Activated CD4-positive, alpha-beta T cell treated with anti-CD3 and anti-CD28 coated beads, Interleukin-2, amount 50 U/mL, for 4 hours (primary cell): Measurements from ENCODE around the gene BTNL3.
"Not testable (repeated sequence)": the region's sequence is repeated elsewhere in the genome, so short reads cannot be mapped to it uniquely, and the experiment has no call there.

ENCODE experiments used
- DNase-seq, 2 experiments: peaks; one replicate each; pipeline ENCODE4 v3.0.0-alpha.2; 2020

Gene BTNL3

DNA sequence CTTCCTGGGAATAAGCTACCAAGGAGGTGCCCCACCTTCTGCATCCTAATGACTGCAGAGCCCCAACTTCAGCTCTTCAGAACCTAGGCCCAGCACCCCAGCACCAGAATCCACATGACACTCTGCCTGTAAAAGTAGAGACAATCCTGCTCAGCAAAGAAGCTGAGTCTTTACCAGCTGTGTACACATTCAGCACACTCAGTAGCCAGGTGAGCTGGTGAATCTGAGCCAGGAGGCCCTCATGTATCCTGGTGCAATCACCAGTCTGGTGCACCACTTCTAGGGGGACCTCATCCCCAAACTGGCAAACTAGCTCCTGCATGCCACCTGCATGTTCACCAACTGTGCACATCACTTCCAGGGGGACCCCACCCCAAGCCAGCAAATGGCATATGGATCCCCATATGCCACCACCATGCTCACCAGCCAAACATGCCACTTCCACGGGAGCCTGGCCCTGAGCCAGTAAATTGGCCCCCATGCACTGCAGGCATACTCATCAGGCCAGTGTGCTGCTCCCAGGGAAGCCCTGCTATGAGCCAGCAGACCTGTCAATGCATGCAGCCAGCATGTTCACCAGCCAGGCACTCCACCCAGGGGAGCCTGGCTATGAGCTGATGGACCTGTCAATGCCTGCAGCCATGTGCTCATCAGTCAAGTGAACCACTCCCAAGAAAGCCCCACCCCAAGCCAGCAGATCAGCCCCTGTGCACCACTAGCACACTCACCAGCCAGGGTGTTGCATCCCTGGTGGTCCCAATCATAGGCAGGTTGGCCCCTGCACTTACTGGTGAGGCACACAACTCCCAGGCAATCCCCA, 35.8 kb downstream of the BTNL3 start:
- no peak for DNase-seq

DNA sequence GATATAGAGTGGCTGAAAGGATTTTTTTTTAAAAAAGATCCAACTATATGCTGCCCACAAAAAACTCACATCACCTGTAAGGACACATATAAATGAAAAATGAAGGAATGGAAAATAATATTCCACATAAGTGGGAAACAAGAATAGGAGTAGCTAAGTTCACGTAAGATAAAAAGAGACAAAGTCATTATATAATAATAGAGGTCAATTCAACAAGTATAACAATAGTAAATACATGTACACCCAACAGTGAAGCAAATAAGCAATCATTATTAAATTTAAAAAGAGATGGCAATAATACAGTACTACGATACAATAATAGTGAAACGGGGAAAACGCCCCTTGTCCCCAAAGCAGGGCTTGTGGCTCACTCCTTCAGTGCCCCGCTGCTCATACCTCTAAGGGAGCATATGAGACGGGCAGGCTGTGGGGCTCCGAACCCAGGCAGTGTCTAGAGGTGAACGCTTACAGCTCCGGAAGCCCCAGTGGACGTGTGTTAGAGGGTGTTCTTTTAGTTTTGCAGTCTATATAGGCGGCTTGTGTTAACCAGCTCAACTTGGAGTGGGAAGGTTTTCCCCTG, 38.9 kb downstream of the BTNL3 start:
- DNase-seq = no peak

DNA sequence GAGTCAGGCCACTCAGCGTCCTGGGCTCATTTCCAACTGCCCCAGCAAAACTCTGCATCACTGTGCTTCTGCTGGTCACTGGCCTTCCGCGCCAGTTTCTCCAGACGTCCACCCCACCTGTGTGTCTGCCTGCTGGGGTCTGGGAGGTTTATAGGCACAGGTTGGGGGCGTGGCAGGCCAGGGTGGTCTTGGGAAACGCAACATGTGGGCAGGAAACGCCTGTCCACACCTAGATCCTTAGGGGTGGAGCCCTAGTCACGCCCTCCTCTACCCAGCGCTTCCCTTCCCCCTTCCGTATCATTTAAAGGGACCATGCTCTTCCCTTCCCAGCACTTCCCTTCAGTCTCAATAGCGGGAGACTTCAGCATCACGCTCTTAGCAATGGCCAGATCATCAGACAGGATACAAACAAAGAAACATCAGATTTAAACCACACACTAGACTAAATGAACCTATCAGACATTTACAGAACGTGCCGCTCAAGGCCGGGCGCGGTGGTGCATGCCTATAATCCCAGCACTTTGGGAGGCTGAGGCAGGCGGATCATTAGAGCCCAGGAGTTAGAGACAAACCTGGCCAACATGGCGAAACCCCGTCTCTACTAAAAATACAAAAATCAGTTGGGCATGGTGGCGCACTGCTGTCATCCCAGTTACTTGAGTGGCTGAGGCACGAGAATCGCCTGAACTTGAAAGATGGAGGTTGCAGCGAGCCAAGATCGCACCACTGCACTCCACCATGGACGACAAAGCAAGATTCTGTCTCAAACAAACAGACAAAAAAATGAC, 39.6 kb downstream of the BTNL3 start:
- no peak for DNase-seq

DNA sequence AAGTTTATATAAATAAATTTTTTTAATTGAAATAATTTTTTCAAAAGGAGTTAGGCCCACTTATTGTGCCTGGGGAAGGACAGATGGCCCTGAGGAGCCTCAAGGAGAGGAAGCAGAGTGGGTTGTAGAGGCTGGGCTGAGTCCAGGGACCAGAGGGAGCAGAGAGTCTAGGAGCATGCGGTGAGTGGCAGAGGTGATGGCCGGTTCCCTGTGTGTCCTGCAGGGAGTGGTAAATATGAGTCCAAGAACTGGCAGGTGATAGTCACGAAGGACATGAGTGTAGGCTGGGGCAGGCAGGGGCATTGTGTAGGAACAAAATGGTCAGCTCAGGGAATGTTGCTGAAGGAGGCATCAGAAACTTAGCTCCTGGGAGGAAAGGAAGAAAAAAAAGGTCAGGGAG, 43.1 kb downstream of the BTNL3 start:
- DNase-seq = no peak

DNA sequence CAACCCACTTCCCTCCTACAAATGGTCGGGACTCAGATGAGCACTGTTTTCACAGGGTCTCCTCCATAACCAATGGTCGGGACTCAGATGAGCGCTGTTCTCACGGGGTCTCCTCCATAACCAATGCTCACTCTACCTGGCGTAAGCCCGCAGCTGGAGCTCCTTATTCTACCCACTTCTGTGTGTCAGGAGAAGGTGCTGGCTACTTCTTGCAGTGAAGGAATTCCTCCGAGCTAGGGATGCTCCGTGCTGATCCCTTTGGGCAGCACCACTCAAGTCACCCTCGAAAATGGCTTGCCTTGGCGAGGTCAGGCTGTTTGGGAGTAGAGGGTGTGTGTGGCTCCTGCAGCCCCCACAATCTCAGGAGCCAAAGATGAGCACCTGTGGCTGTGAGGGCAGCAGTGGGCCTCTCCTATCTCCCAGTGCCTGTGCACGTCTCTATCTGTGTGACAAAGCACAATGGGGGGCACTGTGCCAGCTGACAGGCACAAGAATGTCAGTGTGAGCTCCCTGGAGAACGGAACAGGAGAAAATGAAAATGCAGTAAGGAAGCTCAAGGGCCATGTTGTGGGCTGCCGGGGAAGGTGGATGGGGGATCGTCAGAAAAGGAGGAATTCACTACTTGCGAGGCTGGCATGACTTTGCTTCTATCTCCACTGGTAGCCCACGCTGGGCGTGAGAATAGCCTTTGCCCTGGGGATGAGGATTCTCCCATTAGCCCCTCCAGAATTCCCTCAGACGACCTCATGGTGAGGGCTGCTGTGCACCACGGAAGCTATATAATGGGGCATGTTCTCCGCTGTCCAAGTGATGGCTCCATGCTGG, 47.6 kb downstream of the BTNL3 start:
- DNase-seq = no peak

DNA sequence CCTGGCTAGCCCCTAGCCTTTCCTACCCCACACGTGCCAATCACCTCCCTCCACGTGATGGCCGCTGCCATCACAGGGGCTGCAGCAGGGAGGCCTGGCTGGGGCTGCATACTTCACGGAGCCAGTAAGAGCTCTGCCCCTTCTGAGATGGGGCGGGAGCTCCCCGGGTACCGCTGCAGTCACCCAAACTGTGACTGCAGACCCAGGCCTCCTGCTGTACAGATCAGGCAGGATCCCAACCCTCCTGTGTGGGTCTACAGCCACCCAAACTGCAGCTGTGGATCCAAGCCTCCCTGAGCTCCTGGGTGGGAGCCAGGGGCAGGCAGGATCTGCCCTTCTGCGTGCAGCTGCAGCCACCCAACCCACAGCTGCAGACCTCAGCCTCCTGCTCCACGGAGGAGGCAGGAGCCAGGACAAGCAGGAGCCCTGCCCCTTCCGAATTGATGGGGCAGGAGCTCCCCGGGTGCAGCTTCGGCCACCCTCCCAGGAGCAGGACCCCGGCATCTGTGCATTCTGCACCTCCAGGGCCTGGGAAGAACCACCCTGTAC, 48.2 kb downstream of the BTNL3 start:
- DNase-seq = no peak

DNA sequence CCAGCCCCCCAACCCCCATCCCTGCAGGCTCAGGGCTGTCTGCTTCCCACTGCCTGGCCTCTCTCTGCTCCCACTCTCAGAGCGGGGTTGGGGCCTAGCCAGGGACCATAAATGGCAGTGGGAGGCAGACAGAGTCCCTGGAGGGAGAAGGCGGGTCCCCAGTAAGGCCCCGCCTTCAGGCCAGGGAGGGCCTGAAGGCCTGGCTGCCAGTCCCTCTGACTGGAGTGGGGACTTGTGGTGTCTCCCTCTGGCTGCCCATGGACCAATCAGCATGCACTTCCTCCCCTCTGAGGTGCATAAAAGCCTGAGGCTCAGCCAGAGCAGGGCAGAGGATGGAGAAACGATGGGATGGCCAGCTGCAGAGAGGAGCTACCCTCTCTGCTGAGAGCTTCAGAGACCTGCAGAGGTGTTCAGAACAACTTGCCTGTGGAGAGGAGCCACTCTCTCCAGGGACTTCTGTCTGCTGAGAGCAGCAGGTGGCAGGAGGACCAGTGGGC, 48.8 kb downstream of the BTNL3 start:
- no peak for DNase-seq

DNA sequence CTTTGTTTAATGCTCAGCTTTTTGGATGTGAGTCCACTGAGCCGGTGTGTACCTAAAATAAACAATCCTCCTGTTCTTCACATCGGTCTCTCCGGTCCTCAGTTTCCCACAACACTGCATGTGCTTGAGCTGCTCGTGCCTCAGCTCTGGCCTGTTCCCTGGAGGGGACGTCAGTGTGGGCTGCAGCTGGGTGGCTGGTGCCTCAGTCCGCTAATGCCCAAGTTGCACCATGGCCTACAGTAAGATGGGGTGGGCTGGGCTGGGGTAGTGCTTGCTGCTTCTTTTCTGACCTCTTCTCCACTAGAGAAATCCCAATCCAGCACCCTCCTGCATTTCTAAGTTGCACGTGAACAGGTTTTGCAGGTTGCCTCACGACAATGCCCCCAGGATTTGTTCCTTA, 50.8 kb downstream of the BTNL3 start:
- no peak for DNase-seq

DNA sequence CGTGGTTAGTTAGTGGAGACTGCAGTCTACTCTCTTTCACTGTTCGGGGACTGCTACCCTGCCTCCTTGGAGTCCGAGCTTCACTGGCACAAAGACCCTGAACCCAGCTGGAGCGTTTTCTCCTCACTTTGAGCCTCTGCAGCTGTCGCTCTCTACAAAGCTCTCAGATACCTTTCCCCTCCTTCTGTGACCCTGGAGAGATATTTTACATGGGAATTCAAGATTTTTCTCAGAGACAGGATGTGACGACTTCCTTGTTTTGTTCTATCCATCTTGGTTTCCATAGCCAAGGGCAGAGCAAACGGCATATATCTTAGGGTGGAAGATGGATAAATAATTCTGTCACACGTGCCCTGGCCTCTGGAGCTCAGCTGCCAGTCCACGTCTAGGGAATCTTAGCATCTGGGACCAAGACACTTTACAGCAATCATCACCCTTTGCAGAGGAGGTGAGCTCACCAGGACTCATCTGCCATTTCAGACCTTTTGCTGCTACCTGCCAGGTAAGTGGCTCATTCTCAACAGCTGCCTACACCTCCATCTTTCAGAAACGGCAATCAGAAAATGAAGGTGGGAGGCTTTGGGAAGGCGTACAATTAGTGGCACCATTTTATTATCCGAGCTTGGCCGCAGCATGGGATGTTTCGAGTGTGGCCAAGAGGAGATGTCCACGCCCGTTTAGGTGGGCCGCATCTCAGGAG, 51.4 kb downstream of the BTNL3 start, which contains the start of gene BTNL9:
Gene BTNL9 (plus strand): TSS at position 336 of the 700 bp plus-strand sequence. CDS start 5,224 bp downstream, outside the sequence.
- DNase-seq = no peak

DNA sequence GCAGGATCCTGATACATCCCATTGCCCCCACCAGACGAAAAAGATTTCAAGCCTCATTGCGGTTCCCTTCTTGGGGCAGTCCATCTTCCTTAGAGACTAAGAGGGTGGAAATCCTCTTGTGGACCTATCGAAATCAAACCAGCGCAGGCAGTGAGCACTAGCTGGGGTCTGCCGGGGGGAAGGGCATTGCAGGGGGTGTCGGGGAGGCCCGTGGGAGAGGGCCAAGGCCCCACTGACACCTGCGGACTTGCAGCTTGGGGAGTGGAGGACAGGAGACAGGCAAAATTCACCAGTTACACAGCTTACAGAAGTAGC, 51.9 kb downstream of the BTNL3 start:
- DNase-seq = no peak

DNA sequence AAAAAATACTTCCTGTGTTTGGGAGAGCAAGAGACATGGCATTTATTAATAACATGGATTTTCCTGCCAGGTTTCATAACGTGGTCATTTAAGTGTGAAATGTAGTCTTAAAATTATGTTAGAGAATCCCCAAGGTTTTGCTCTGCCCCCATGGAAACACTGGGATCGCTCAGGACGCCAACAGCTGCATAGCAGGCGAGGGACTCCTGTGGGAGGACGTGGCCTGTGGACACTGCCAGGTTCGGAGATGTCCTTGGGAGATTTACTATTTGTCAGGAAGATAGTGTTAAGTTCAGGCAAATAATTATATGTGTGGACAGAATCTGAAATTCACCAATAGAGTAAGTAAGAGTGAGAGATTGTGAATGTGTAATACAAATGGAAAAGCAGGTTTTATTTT, 52.4 kb downstream of the BTNL3 start:
- DNase-seq = no peak

DNA sequence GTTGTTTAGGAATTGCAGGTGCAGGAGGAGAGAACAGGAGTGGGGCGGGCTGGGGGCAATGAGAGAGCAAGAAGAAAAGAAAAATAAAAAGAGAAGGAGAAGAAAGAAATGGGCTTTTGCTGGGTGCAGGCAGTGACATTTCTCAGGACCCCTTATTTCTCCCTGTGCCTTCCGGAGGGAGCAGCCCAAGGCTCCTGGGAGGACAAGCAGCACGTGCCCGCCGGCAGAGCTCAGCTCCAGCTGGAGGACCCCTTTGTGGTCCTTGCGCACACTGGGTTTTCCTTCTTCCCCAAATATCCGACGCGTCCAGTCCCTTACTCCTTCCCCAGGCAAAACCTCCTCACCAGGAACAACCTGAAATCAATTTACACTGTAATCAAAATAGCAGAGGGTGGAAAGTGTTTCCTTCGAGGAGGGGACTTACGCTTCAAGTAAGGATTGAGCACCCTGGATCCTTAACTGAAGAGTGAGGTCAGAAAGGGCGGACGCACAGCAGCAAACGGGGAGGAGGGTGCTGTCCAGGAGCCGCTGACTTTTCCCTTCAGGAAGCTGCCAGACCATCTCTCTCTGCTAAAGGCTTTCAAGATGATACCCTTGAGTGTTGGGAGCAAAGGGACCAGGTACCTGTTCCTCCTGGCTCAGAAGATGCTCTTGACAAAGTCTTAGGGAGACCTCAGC, 53.5 kb downstream of the BTNL3 start:
- no peak for DNase-seq

DNA sequence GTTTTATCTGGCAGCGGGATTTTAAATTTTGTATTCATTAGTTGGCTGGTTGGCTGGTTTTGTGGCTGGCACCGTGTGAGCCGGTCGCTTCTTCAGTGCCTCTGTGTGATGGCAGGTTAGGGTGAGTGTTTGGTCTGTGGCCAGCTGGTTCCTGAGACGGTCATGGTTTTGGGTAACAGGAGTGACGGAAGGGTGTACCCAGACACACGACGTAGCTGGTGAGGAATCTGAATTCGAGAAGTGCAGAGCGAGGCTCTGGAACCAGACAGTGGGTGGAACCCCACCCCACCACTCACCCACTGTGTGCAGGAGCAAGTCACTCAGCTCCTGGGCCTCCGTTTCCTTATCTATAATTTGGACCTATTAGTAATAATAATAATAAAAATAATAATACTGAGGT, 54.1 kb downstream of the BTNL3 start:
- DNase-seq = no peak

DNA sequence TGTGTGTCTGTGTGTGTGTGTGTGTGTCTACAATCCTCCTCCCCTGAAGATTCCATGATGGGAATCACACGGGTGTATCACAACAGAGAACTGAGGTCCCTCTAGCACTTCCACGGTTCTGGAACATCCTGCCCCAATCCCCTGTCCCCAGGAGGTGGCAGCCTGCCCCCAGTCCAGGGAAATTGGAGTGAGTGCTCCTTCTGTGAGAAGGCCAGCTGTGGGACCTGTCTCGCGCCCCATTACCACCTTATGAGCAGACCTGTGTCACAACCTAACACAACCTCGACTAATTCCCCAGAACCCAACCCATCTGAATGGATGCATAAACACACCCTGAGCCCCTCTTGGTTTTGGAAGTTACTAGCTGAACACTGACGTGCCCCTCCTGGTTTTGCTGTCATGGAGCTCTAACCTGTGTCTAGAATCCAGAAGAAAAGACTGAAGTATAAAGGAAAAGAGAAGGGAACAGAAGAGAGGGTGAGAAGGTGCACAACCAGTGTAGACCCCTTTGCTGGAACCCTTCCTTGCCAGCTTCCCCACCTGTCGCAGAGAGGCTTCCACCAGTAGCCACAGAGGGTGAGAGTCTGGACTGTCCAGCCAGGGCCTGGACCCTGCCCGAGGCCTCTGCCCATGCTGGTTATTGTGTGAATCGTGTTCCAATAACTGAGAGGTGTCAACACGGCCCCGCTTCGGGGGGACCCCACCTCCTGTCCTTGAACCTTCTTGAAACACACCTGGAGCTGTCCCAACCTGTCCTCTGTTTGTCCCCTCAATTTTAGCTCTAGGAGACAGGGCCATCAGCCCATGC, 54.8 kb downstream of the BTNL3 start:
- no peak for DNase-seq

DNA sequence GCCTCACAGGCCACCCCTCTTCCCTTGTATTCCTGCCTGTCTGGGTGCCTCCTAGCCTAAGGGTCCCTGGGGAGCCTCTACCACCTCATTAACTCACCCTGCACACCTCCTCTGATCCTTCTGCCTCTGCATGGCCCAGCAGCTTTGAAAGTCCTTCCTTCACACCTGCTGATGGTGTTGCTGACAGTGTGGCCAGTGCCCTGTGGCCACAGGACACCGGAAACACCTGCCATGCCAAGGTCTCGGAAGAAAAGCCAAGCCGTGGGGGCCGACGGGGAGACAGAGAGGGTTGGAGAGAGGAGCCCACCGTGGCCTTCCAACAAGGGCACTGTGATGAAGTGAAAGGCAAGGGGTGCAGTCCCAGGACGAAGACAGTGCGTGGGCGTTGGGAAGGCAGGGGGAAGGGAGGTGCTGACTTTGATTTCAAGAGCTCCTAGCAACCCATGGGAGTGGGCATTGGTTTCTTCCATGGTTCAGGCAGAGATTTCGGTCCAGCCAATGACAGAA, 55.5 kb downstream of the BTNL3 start:
- no peak for DNase-seq

DNA sequence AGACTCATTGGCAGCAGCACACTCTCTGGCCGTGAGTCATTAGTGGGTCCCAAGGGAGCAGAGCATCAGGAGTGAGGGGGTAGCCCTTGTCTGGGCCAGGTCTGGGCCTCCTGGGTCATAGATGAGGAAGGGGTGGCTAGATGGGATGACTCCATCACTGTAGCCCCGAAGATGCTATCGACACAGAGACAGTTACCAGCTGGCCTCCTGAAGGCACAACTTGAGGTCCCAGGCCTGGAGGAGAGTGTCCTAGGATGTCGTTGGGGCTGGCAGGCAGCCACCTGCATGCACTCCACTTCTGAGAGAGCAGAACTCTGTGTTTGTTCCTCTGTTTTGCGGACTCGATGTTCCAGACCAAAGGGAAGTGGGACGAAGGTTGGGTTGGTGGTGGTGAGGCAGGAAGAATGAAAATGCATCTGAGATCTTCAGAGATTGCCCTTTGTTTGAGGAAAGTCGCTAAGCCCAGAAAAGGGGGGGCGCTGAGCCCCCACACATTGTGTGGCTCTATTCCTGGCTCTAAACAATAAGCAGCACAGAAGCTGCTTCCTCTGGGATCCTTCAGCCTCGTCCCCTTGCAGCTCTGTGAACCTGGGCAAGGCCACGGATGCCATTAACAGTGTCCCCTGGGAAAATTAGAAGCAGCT, 56.1 kb downstream of the BTNL3 start:
- DNase-seq = no peak

DNA sequence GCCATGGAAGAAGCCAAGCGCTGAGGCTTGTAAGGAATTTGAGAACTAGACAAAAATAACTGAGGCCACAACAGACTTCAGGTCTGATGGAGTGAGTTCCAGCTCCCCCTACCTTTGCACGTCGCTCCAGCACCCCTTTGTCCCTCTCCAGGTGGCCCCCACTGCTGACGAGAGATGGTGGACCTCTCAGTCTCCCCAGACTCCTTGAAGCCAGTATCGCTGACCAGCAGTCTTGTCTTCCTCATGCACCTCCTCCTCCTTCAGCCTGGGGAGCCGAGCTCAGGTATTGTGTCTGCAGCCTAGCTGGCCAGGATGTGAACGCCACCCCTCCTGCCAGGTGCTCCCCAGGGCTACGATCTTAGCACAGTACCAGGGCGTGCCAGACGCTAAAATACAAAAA, 56.7 kb downstream of the BTNL3 start:
- DNase-seq = no peak

DNA sequence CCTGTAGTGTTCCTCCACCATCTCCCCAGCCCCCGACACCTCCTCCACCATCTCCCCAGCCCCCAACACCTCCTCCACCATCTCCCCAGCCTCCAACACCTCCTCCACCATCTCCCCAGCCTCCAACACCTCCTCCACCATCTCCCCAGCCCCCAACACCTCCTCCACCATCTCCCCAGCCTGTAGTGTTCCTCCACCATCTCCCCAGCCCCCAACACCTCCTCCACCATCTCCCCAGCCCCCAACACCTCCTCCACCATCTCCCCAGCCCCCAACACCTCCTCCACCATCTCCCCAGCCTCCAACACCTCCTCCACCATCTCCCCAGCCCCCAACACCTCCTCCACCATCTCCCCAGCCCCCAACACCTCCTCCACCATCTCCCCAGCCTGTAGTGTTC, 57.2 kb downstream of the BTNL3 start:
- not testable (repeated sequence) for DNase-seq

DNA sequence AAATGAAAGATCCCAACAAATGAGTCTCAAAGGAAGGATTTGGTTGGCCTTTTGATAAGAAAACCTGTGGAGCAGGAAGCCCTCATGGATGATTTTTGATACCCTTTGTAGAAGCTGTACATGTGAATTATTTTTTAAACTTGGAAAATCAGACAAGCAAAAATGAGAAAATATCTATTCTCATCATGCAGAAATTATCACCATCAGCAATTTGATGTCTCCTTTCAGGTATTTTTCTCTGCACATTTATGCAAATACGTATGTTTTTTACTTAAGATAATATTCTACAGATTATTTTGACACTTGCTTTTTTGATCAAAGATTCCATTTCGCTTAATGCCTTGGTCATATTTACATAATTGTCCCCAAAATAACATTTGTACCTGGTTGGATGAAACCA, 58.6 kb downstream of the BTNL3 start:
- DNase-seq = no peak

DNA sequence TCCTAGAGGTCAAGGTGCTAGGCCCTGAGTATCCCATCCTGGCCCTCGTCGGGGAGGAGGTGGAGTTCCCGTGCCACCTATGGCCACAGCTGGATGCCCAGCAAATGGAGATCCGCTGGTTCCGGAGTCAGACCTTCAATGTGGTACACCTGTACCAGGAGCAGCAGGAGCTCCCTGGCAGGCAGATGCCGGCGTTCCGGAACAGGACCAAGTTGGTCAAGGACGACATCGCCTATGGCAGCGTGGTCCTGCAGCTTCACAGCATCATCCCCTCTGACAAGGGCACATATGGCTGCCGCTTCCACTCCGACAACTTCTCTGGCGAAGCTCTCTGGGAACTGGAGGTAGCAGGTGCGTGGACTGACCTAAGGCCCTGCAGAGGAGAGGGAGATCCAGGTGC, 59.3 kb downstream of the BTNL3 start:
- no peak for DNase-seq
